ENCODE measurements around the gene SH3YL1. TPM values are rescaled to one million over a fixed set of nuclear protein-coding genes. Genes with fewer than 3 reads are reported as not detected.

The SH3YL1 gene
- total RNA-seq, 1 donor from 2014 or later: 27.3 TPM

GRCh38 chr2:284896-285492 lies 21.2 kb upstream of the SH3YL1 start:
- Histone ChIP-seq H3K9me3 (ENCODE audit: insufficient read depth, low read depth, low read length) (no peaks in the 10 kb centered on the region), H2AFZ (ENCODE audit: low read depth, low read length) (no peak overlapping the region), H3K27me3 (ENCODE audit: insufficient read depth, low read length) (peaks cover 8% of the 10 kb centered on the region), H3K79me2 (ENCODE audit: insufficient read depth, low read length) (no peaks in the 10 kb centered on the region), H3K4me2 (ENCODE audit: low read length) (peak overlapping the region; percentile 35), H3K27ac (ENCODE audit: low read depth, low read length) (peak overlapping the region; percentile 53), H3K9ac (ENCODE audit: low read length) (peak overlapping the region; percentile 44), H4K20me1 (ENCODE audit: insufficient read depth, low read length) (peaks cover 8% of the 10 kb centered on the region), H3K36me3 (ENCODE audit: insufficient read depth, low read length) (peaks cover 10% of the 10 kb centered on the region), H3K4me1 (ENCODE audit: insufficient read depth, low read length) (peaks cover 29% of the 10 kb centered on the region), H3K4me3 (ENCODE audit: insufficient read depth, low read depth, low read length) (no peak overlapping the region)
- TF ChIP-seq EZH2 (IDR thresholded peaks at IDR 0.05; ENCODE audit: insufficient read depth, low read length): no peak
- TF ChIP-seq CTCF (IDR thresholded peaks at IDR 0.05; ENCODE audit: insufficient read depth, low read depth, low read length): no peak
- peak; percentile 30 for DNase-seq (ENCODE audit: low read depth)
- Mint-ChIP-seq H3K9me3 (ENCODE audit: unreplicated experiment) (no peaks in the 10 kb centered on the region), H3K4me3 (ENCODE audit: unreplicated experiment) (no peak overlapping the region), H3K36me3 (ENCODE audit: low read depth, unreplicated experiment) (peaks cover 9% of the 10 kb centered on the region), H3K27me3 (ENCODE audit: low read depth, unreplicated experiment) (peaks cover 6% of the 10 kb centered on the region), H3K4me1 (ENCODE audit: low read depth, unreplicated experiment) (peaks cover 21% of the 10 kb centered on the region), H3K27ac (ENCODE audit: unreplicated experiment) (peak overlapping the region; percentile 13)
- FAIRE-seq: no peak

GRCh38 chr2:283996-284794 lies 20.4 kb upstream of the SH3YL1 start:
- H3K4me3 ChIP-seq (ENCODE audit: insufficient read depth, low read depth, low read length): no peak overlapping the region
- peaks cover 7% of the 10 kb centered on the region for H3K27me3 ChIP-seq (ENCODE audit: insufficient read depth, low read length)
- no peaks in the 10 kb centered on the region for H3K79me2 ChIP-seq (ENCODE audit: insufficient read depth, low read length)
- no peak overlapping the region for H3K9ac ChIP-seq (ENCODE audit: low read length)
- H4K20me1 ChIP-seq (ENCODE audit: insufficient read depth, low read length): peaks cover 8% of the 10 kb centered on the region
- peak overlapping the region; percentile 34 for H3K4me2 ChIP-seq (ENCODE audit: low read length)
- Mint-ChIP-seq H3K27ac (ENCODE audit: unreplicated experiment) (peak overlapping the region; percentile 26), H3K4me1 (ENCODE audit: low read depth, unreplicated experiment) (peaks cover 21% of the 10 kb centered on the region), H3K27me3 (ENCODE audit: low read depth, unreplicated experiment) (peaks cover 6% of the 10 kb centered on the region), H3K4me3 (ENCODE audit: unreplicated experiment) (no peak overlapping the region), H3K36me3 (ENCODE audit: low read depth, unreplicated experiment) (peaks cover 10% of the 10 kb centered on the region), H3K9me3 (ENCODE audit: unreplicated experiment) (no peaks in the 10 kb centered on the region)
- H3K9me3 ChIP-seq (ENCODE audit: insufficient read depth, low read depth, low read length): no peaks in the 10 kb centered on the region
- peaks cover 14% of the 10 kb centered on the region for H3K36me3 ChIP-seq (ENCODE audit: insufficient read depth, low read length)
- no peak for FAIRE-seq
- H3K4me1 ChIP-seq (ENCODE audit: insufficient read depth, low read length): peaks cover 25% of the 10 kb centered on the region
- peak; percentile 57 for DNase-seq (ENCODE audit: low read depth)
- no peak for TF ChIP-seq EZH2 (IDR thresholded peaks at IDR 0.05; ENCODE audit: insufficient read depth, low read length)
- no peak for TF ChIP-seq CTCF (IDR thresholded peaks at IDR 0.05; ENCODE audit: insufficient read depth, low read depth, low read length)
- H3K27ac ChIP-seq (ENCODE audit: low read depth, low read length): no peak overlapping the region
- H2AFZ ChIP-seq (ENCODE audit: low read depth, low read length): no peak overlapping the region
